ENCODE measurements around the gene MMEL1. TPM values are rescaled to one million over a fixed set of nuclear protein-coding genes. Genes with fewer than 3 reads are reported as not detected.

The MMEL1 gene
- total RNA-seq, 6 donors from 2014 or later: 2.9 to 5.5 (median 5.1) TPM; not detected in 2

GRCh38 chr1:2610036-2610959 is 22.5 kb downstream of the MMEL1 start:
- peak in 1 of 2 donors; percentile 50 for DNase-seq
- H3K27me3 ChIP-seq: no peaks in the 10 kb centered on the region

GRCh38 chr1:2609319-2610035 is 23.3 kb downstream of the MMEL1 start:
- H3K4me3 ChIP-seq: no peak overlapping the region
- DNase-seq: peak in 1 of 2 donors; percentile 79
- no peaks in the 10 kb centered on the region for H3K36me3 ChIP-seq
- no peak overlapping the region for H3K27ac ChIP-seq
- TF ChIP-seq EP300 (IDR thresholded peaks at IDR 0.05) (no peak), POLR2A (IDR thresholded peaks at IDR 0.05) (no peak), POLR2AphosphoS5 (IDR thresholded peaks at IDR 0.05) (no peak), CTCF (IDR thresholded peaks at IDR 0.05) (no peak)
- peaks cover 0 to 17% (median 7%) of the 10 kb centered on the region in 4 donors for H3K4me1 ChIP-seq
- no peaks in the 10 kb centered on the region for H3K27me3 ChIP-seq
- H3K9me3 ChIP-seq: peaks cover 0 to 9% (median 2%) of the 10 kb centered on the region in 4 donors
- 91 to 92% methylated on average over 21 to 34 of the region's 34 CpGs for WGBS, 2 donors
- ATAC-seq (ENCODE audit: low FRiP score in 2 of 2): no peak

More at GRCh38 chr1:2610036-2610959, 22.5 kb downstream of the MMEL1 start:
- Histone ChIP-seq H3K4me1 (peaks cover 0 to 17% (median 7%) of the 10 kb centered on the region in 4 donors), H3K4me3 (peak overlapping the region in 1 of 4 donors; percentile 39), H3K9me3 (peaks cover 0 to 9% (median 3%) of the 10 kb centered on the region in 4 donors), H3K36me3 (no peaks in the 10 kb centered on the region), H3K27ac (no peak overlapping the region)
- TF ChIP-seq POLR2AphosphoS5 (IDR thresholded peaks at IDR 0.05) (no peak), EP300 (IDR thresholded peaks at IDR 0.05) (no peak), POLR2A (IDR thresholded peaks at IDR 0.05) (no peak), CTCF (IDR thresholded peaks at IDR 0.05) (no peak)
- WGBS, 2 donors: 75 to 84% methylated on average over 11 to 21 of the region's 21 CpGs
- no peak for ATAC-seq (ENCODE audit: low FRiP score in 2 of 2)

GRCh38 chr1:2607641-2608091 is 25.1 kb downstream of the MMEL1 start:
- DNase-seq: peak in 1 of 2 donors; percentile 56
- H3K9me3 ChIP-seq: no peaks in the 10 kb centered on the region
- TF ChIP-seq EP300 (IDR thresholded peaks at IDR 0.05) (no peak), POLR2A (IDR thresholded peaks at IDR 0.05) (no peak), POLR2AphosphoS5 (IDR thresholded peaks at IDR 0.05) (no peak), CTCF (IDR thresholded peaks at IDR 0.05) (no peak)
- H3K36me3 ChIP-seq: no peaks in the 10 kb centered on the region
- H3K27me3 ChIP-seq: no peaks in the 10 kb centered on the region
- H3K27ac ChIP-seq: no peak overlapping the region
- no peak for ATAC-seq (ENCODE audit: low FRiP score in 2 of 2)
- 54 to 86% methylated on average over 6 to 13 of the region's 13 CpGs for WGBS, 2 donors
- H3K4me3 ChIP-seq: no peak overlapping the region
- peaks cover 0 to 17% (median 7%) of the 10 kb centered on the region in 4 donors for H3K4me1 ChIP-seq

GRCh38 chr1:2606881-2607621 is 25.8 kb downstream of the MMEL1 start:
- no peaks in the 10 kb centered on the region for H3K36me3 ChIP-seq
- ATAC-seq (ENCODE audit: low FRiP score in 2 of 2) (no peak), DNase-seq (peak in 1 of 2 donors; percentile 76)
- no peaks in the 10 kb centered on the region for H3K27me3 ChIP-seq
- 85 to 86% methylated on average over 30 to 34 of the region's 36 CpGs for WGBS, 2 donors
- no peaks in the 10 kb centered on the region for H3K9me3 ChIP-seq
- peaks cover 0 to 17% (median 7%) of the 10 kb centered on the region in 4 donors for H3K4me1 ChIP-seq
- no peak for TF ChIP-seq EP300 (IDR thresholded peaks at IDR 0.05)
- TF ChIP-seq CTCF (IDR thresholded peaks at IDR 0.05): no peak
- no peak for TF ChIP-seq POLR2A (IDR thresholded peaks at IDR 0.05)
- no peak for TF ChIP-seq POLR2AphosphoS5 (IDR thresholded peaks at IDR 0.05)
- no peak overlapping the region for H3K4me3 ChIP-seq
- H3K27ac ChIP-seq: no peak overlapping the region
